GM12873 (cell line): Measurements from ENCODE around the gene SSH2.

Source experiments
- TF ChIP-seq, protein P1 (sequence below): IDR thresholded peaks from 2 replicates; pipeline ENCODE4 v1.5.1; 2012; ENCODE audit warnings: low read depth, mild to moderate bottlenecking, moderate library complexity, low read length, control low read depth; ENCODE audit not compliant: insufficient read depth; ENCODE audit errors: missing control alignments

SSH2 gene

DNA sequence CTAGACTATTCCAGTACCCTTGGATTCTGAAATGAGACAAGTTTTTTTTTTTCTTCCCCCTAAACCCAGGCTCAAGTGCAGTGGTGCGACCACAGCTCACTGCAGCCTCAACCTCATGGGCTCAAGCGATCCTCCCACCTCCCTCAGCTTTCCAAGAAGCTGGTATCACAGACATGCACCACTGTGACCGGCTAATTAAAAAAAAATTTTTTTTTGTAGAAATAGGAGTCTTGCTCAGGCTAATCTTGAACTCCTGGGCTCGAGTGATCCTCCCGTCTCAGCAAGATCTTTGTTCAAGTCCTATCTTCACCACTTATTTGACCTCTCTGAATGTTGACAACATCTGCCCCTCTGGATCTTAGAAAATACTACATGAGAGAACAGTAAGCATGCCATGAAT lies 280.7 kb downstream of the SSH2 start:
- TF ChIP-seq, protein P1, sequence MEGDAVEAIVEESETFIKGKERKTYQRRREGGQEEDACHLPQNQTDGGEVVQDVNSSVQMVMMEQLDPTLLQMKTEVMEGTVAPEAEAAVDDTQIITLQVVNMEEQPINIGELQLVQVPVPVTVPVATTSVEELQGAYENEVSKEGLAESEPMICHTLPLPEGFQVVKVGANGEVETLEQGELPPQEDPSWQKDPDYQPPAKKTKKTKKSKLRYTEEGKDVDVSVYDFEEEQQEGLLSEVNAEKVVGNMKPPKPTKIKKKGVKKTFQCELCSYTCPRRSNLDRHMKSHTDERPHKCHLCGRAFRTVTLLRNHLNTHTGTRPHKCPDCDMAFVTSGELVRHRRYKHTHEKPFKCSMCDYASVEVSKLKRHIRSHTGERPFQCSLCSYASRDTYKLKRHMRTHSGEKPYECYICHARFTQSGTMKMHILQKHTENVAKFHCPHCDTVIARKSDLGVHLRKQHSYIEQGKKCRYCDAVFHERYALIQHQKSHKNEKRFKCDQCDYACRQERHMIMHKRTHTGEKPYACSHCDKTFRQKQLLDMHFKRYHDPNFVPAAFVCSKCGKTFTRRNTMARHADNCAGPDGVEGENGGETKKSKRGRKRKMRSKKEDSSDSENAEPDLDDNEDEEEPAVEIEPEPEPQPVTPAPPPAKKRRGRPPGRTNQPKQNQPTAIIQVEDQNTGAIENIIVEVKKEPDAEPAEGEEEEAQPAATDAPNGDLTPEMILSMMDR: no peak

GRCh38 chr17:29648005-29648404 lies 282.0 kb downstream of the SSH2 start:
- TF ChIP-seq, protein P1: no peak

GRCh38 chr17:29645515-29646051 lies 284.4 kb downstream of the SSH2 start:
- TF ChIP-seq, protein P1: no peak

- TF ChIP-seq, protein P1: no peak
Observed at GRCh38 chr17:29643817-29644160, 286.2 kb downstream of the SSH2 start.

GRCh38 chr17:29642171-29642611 lies 287.8 kb downstream of the SSH2 start:
- TF ChIP-seq, protein P1: no peak

DNA sequence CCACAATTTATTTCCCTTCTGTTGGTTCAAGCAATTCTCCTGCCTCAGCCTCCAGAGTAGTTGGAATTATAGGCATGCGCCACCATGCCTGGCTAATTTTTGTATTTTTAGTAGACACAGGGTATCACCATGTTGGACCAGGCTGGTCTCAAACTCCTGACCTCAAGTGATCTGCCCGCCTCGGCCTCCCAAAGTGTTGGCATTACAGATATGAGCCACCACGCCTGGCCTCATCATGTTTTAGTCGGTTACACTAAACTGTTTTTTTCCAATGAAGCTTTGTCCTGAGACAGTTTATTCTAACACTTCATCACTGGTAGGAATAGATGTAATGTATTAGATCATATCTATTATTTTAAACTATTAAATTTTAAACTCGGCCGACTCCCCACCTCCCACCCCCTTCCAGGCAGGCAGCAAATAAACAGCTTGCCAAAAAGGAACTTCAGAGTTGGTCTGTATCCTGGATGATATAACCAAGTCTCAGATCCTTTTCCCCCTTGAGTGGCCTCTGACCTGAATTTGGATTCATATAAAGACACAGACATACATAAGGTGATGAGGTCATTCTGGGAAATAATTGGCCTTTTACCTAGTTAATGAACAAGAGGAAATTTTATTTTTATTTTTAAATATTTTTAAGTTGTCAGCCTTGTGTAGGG lies 288.9 kb downstream of the SSH2 start:
- TF ChIP-seq, protein P1: no peak

- TF ChIP-seq, protein P1: no peak
Observed at GRCh38 chr17:29640413-29640812, 289.6 kb downstream of the SSH2 start.
